KMS-11 (cell line): Measurements from ENCODE around the gene HOXA13.

ENCODE experiments used
- H2AFZ ChIP-seq: fragments of 200-600 bp; sonication (generic); 2 replicates; pipeline ENCODE4 v1.6.1; 2016; ENCODE audit warnings: antibody characterized with exemption, mixed run types, low read depth
- H3K27ac ChIP-seq: fragments of 200-600 bp; sonication (generic); 2 replicates; pipeline ENCODE4 v1.6.1; 2016; ENCODE audit warnings: mild to moderate bottlenecking, mixed run types
- H3K27me3 ChIP-seq: fragments of 200-600 bp; sonication (generic); 2 replicates; pipeline ENCODE4 v1.6.1; 2017; ENCODE audit warnings: mild to moderate bottlenecking, low read depth, mixed run types, moderate library complexity; ENCODE audit not compliant: insufficient read depth
- H3K36me3 ChIP-seq: fragments of 200-600 bp; sonication (generic); 2 replicates; pipeline ENCODE4 v1.6.1; 2017; ENCODE audit warnings: mild to moderate bottlenecking, mixed run types; ENCODE audit not compliant: insufficient read depth
- H3K4me1 ChIP-seq: fragments of 200-600 bp; sonication (generic); 2 replicates; pipeline ENCODE4 v1.6.1; 2016; ENCODE audit warnings: mild to moderate bottlenecking, low read depth, mixed run types; ENCODE audit not compliant: poor library complexity, severe bottlenecking
- H3K4me2 ChIP-seq: fragments of 200-600 bp; sonication (generic); 2 replicates; pipeline ENCODE4 v1.7.0; 2016; ENCODE audit warnings: mild to moderate bottlenecking, mixed run types
- H3K4me3 ChIP-seq: fragments of 200-600 bp; sonication (generic); IDR thresholded peaks from 2 replicates; pipeline ENCODE4 v1.6.1; 2017; ENCODE audit warnings: low read depth, low read length, mixed read lengths; ENCODE audit not compliant: insufficient read depth
- H3K79me2 ChIP-seq: fragments of 200-600 bp; sonication (generic); 2 replicates; pipeline ENCODE4 v1.6.1; 2016; ENCODE audit warnings: low read depth, mixed run types; ENCODE audit not compliant: insufficient read depth
- H3K9ac ChIP-seq: fragments of 200-600 bp; sonication (generic); 2 replicates; pipeline ENCODE4 v1.6.1; 2016; ENCODE audit warnings: mild to moderate bottlenecking, mixed run types
- H4K20me1 ChIP-seq: fragments of 200-600 bp; sonication (generic); 2 replicates; pipeline ENCODE4 v1.6.1; 2016; ENCODE audit warnings: mild to moderate bottlenecking, mixed run types; ENCODE audit not compliant: insufficient read depth
- CTCF ChIP-seq: fragments of 200-600 bp; sonication (generic); conservative IDR thresholded peaks from 2 replicates; pipeline ENCODE4 v1.6.1; 2017; ENCODE audit warnings: low read depth, mild to moderate bottlenecking, antibody characterized with exemption, low read length, moderate library complexity, mixed read lengths

Gene HOXA13

GRCh38 chr7:27185013-27185853 is 14.7 kb downstream of the HOXA13 start, which contains the start of gene HOXA11:
Gene HOXA11, minus strand, starts transcription at chr7:27185232. Its CDS starts 88 bp downstream, at chr7:27185144.
- Histone ChIP-seq H3K4me1 (peaks cover 8% of the 10 kb centered on the region), H3K27ac (no peak within 1 kb of the TSS), H3K27me3 (peaks cover 12% of the 10 kb centered on the region; the same call in 1 of the 2 replicates), H3K9ac (peak within 1 kb of the TSS; percentile 23; the same call in 1 of the 2 replicates), H3K36me3 (no peaks in the 10 kb centered on the region), H3K4me2 (peak within 1 kb of the TSS; percentile 34; the same call in 1 of the 2 replicates), H3K4me3 (no peak within 1 kb of the TSS), H4K20me1 (no peaks in the 10 kb centered on the region), H3K79me2 (no peaks in the 10 kb centered on the region), H2AFZ (peak within 1 kb of the TSS; percentile 42)
- no peak for TF ChIP-seq CTCF

GRCh38 chr7:27184337-27185012 is 15.4 kb downstream of the HOXA13 start:
- Histone ChIP-seq H3K4me1 (peaks cover 8% of the 10 kb centered on the region), H2AFZ (peak overlapping the region; percentile 42), H3K79me2 (no peaks in the 10 kb centered on the region), H3K27me3 (peaks cover 12% of the 10 kb centered on the region; the same call in 1 of the 2 replicates), H3K4me3 (no peak overlapping the region), H3K36me3 (no peaks in the 10 kb centered on the region), H3K9ac (peak overlapping the region; percentile 23; the same call in 1 of the 2 replicates), H4K20me1 (no peaks in the 10 kb centered on the region), H3K27ac (no peak overlapping the region), H3K4me2 (peak overlapping the region; percentile 34; the same call in 1 of the 2 replicates)
- no peak for TF ChIP-seq CTCF

GRCh38 chr7:27183682-27184336 is 16.1 kb downstream of the HOXA13 start:
- H3K4me3 ChIP-seq, result no peak overlapping the region

More at GRCh38 chr7:27183682-27184336, 16.1 kb downstream of the HOXA13 start:
- H3K9ac ChIP-seq, result peak overlapping the region; percentile 23; the same call in 1 of the 2 replicates
- H4K20me1 ChIP-seq, result no peaks in the 10 kb centered on the region
- H3K4me1 ChIP-seq, result peaks cover 8% of the 10 kb centered on the region
- peak overlapping the region; percentile 34 for H3K4me2 ChIP-seq
- peak overlapping the region; percentile 42 for H2AFZ ChIP-seq
- no peaks in the 10 kb centered on the region for H3K79me2 ChIP-seq
- TF ChIP-seq CTCF, result no peak
- H3K27me3 ChIP-seq, result peaks cover 12% of the 10 kb centered on the region; the same call in 1 of the 2 replicates
- no peak overlapping the region for H3K27ac ChIP-seq
- H3K36me3 ChIP-seq, result no peaks in the 10 kb centered on the region
